Fibroblast of lung (primary cell): ENCODE results near the gene CDC42EP1. TPM values are rescaled to one million over a fixed set of nuclear protein-coding genes. Genes with fewer than 3 reads are reported as not detected.
"Not testable (repeated sequence)": the region's sequence is repeated elsewhere in the genome, so short reads cannot be mapped to it uniquely, and the experiment has no call there.

Experiments used
- DNase-seq, 2 donors: peaks; one replicate each; pipeline versions ENCODE4 v3.0.0 to v3.0.0-alpha.2; 2010; ENCODE audit warnings: low read depth in 2 of 2
- H2AFZ ChIP-seq: 2 replicates; pipeline ENCODE4 v1.5.1; 2012; ENCODE audit warnings: low read length, control low read depth, inconsistent platforms
- H3K27ac ChIP-seq: 2 replicates; pipeline ENCODE4 v1.5.1; 2011; ENCODE audit warnings: low read length, control low read depth; ENCODE audit not compliant: insufficient read depth
- H3K27me3 ChIP-seq: 2 replicates; pipeline ENCODE4 v1.5.1; 2011; ENCODE audit warnings: mild to moderate bottlenecking, low read length; ENCODE audit not compliant: control insufficient read depth, insufficient read depth
- H3K36me3 ChIP-seq: 2 replicates; pipeline ENCODE4 v1.5.1; 2011; ENCODE audit warnings: low read length; ENCODE audit not compliant: control insufficient read depth, insufficient read depth
- H3K4me1 ChIP-seq: 2 replicates; pipeline ENCODE4 v1.5.1; 2011; ENCODE audit warnings: low read length; ENCODE audit not compliant: control insufficient read depth, insufficient read depth; ENCODE audit errors: extremely low read depth
- H3K4me2 ChIP-seq: 2 replicates; pipeline ENCODE4 v1.5.1; 2011; ENCODE audit warnings: low read length, control low read depth; ENCODE audit not compliant: insufficient read depth; ENCODE audit errors: extremely low read depth
- H3K4me3 ChIP-seq, 4 experiments: fragments of 200-600 bp in 1 of 4; sonication (generic) in 1 of 4; replicated peaks in 1 of 4; 2 replicates each; pipeline ENCODE4 v1.5.1; 2011 to 2016; ENCODE audit warnings: low read length in 4 of 4, low read depth in 3 of 4, mild to moderate bottlenecking in 3 of 4, control low read depth in 2 of 4, inconsistent platforms in 1 of 4, mixed read lengths in 1 of 4; ENCODE audit not compliant: insufficient read depth in 1 of 4; ENCODE audit errors: control extremely low read depth in 1 of 4
- H3K79me2 ChIP-seq: 2 replicates; pipeline ENCODE4 v1.5.1; 2012; ENCODE audit warnings: mild to moderate bottlenecking, low read length, inconsistent platforms; ENCODE audit not compliant: control insufficient read depth, insufficient read depth
- H3K9ac ChIP-seq: 2 replicates; pipeline ENCODE4 v1.5.1; 2011; ENCODE audit warnings: mild to moderate bottlenecking, low read length, control low read depth; ENCODE audit not compliant: insufficient read depth
- H3K9me3 ChIP-seq: 2 replicates; pipeline ENCODE4 v1.5.1; 2012; ENCODE audit warnings: low read depth, low read length; ENCODE audit not compliant: control insufficient read depth, insufficient read depth
- H4K20me1 ChIP-seq: 2 replicates; pipeline ENCODE4 v1.5.1; 2011; ENCODE audit warnings: low read length; ENCODE audit not compliant: control insufficient read depth, insufficient read depth; ENCODE audit errors: extremely low read depth
- EZH2 ChIP-seq: IDR thresholded peaks from 2 replicates; pipeline ENCODE4 v1.5.1; 2012; ENCODE audit warnings: low read length, control low read depth, mild to moderate bottlenecking; ENCODE audit errors: missing control alignments
- polyA plus RNA-seq, 2 donors: library from polyadenylated mRNA; depleted of rRNA in 1 of 2; stranded (reverse) in 1 of 2; unstranded in 1 of 2; fragments of >200 nt; gene quantifications; 2 replicates each; pipeline ENCODE4 v1.2.1, GENCODE V29; 2011 to 2012; ENCODE audit warnings: missing spikeins in 1 of 2
- total RNA-seq: library from RNA; depleted of rRNA; stranded (reverse); fragments of >200 nt; gene quantifications from 2 replicates; pipeline ENCODE4 v1.2.1, GENCODE V29; 2014
- TF ChIP-seq, protein P1 (sequence below), 2 donors: IDR thresholded peaks in 1 of 2; conservative IDR thresholded peaks in 1 of 2; 1 replicate in 1 of 2; 2 replicates in 1 of 2; pipeline ENCODE4 v1.5.1; 2011 to 2012; ENCODE audit warnings: low read length in 2 of 2, control low read depth in 1 of 2, inconsistent platforms in 1 of 2, low read depth in 1 of 2, mild to moderate bottlenecking in 1 of 2

Gene CDC42EP1
- total and polyA plus RNA-seq, 2 donors (not counting 1 experiment from before 2014, with no cell fraction given), result 10.4 to 17.2 TPM

DNA sequence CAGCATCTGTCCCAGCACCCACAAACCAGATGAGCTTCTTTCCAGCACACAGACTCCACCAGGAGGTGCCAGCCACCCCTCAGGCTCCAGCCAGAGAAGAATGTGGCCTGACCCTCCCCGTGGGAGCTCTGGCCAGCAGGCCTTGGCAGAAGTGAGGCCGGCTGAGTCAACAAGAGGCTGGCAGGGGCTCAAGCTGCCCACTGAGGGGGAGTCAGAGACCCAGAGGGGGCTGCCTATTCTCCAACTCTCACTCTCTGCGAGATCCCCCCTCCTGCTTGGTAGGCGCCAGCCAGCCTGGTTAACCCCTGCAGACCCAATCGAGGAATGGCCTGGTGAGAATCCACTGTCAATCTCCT, 10.6 kb upstream of the CDC42EP1 start:
- no peak overlapping the region for H3K9ac ChIP-seq
- H3K9me3 ChIP-seq, result no peaks in the 10 kb centered on the region
- H4K20me1 ChIP-seq, result no peaks in the 10 kb centered on the region
- no peak overlapping the region for H2AFZ ChIP-seq
- peak; percentile 54 to 74 for DNase-seq
- no peaks in the 10 kb centered on the region for H3K79me2 ChIP-seq
- peaks cover 33% of the 10 kb centered on the region for H3K4me1 ChIP-seq
- no peak for TF ChIP-seq EZH2
- TF ChIP-seq, protein P1, sequence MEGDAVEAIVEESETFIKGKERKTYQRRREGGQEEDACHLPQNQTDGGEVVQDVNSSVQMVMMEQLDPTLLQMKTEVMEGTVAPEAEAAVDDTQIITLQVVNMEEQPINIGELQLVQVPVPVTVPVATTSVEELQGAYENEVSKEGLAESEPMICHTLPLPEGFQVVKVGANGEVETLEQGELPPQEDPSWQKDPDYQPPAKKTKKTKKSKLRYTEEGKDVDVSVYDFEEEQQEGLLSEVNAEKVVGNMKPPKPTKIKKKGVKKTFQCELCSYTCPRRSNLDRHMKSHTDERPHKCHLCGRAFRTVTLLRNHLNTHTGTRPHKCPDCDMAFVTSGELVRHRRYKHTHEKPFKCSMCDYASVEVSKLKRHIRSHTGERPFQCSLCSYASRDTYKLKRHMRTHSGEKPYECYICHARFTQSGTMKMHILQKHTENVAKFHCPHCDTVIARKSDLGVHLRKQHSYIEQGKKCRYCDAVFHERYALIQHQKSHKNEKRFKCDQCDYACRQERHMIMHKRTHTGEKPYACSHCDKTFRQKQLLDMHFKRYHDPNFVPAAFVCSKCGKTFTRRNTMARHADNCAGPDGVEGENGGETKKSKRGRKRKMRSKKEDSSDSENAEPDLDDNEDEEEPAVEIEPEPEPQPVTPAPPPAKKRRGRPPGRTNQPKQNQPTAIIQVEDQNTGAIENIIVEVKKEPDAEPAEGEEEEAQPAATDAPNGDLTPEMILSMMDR (conservative IDR thresholded peaks at IDR 0.05 in 1 of 2, IDR thresholded peaks at IDR 0.05 in 1 of 2; ENCODE audit: low read depth in 1 of 2, low read length in 2 of 2), result peak; percentile 41 to 57
- no peak overlapping the region for H3K27ac ChIP-seq
- H3K4me2 ChIP-seq, result no peak overlapping the region
- H3K4me3 ChIP-seq, result no peak overlapping the region
- H3K36me3 ChIP-seq, result no peaks in the 10 kb centered on the region
- no peaks in the 10 kb centered on the region for H3K27me3 ChIP-seq

DNA sequence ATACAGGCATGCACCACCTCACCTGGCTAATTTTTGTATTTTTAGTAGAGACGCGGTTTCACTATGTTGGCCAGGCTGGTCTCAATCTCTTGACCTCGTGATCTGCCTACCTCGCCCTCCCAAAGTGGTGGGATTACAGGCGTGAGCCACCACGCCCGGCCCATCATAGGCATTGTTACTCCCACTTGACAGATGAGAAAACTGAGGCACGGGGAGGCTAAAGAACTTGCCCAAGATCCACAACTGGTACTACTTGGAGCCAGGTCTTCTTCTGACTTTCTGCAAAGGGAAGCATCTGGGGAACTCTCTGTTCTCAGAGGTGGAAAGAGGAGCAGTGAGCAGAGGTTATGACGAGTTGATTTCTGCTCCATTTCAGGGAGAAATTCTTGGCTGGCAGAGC, 9.4 kb upstream of the CDC42EP1 start:
- not testable (repeated sequence) for H3K9ac ChIP-seq, H2AFZ ChIP-seq, H3K4me3 ChIP-seq, H3K9me3 ChIP-seq, H3K79me2 ChIP-seq, H3K4me2 ChIP-seq, H3K27me3 ChIP-seq, H4K20me1 ChIP-seq, DNase-seq, H3K27ac ChIP-seq, H3K36me3 ChIP-seq
- H3K4me1 ChIP-seq, result peaks cover 27% of the 10 kb centered on the region

DNA sequence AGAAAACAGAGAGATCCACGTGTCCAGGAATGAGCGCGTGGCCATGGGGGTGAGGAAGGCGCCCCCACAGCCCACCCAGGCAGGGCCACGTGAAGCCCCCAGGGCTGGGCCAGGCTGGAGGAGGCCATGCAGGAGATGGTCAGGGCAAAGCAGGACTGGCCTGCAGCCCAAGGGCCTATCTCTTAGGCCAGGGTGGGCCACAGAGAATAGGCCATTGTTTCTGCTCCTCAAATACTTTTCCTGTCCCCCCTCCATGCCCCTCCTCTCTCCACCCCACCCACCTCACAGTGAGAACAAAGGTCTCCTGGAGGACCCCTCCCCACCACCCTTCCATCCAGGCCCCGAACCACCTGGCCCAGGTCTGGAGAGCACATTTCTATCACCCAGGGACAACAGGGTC, 8.3 kb upstream of the CDC42EP1 start:
- peaks cover 24% of the 10 kb centered on the region for H3K4me1 ChIP-seq
- H3K4me2 ChIP-seq, result no peak overlapping the region
- no peak overlapping the region for H3K4me3 ChIP-seq
- H3K9me3 ChIP-seq, result no peaks in the 10 kb centered on the region
- H3K27me3 ChIP-seq, result no peaks in the 10 kb centered on the region
- H4K20me1 ChIP-seq, result no peaks in the 10 kb centered on the region
- H3K27ac ChIP-seq, result no peak overlapping the region
- peak overlapping the region; percentile 6 for H3K9ac ChIP-seq
- no peaks in the 10 kb centered on the region for H3K79me2 ChIP-seq
- DNase-seq, result no peak
- TF ChIP-seq EZH2, result no peak
- TF ChIP-seq, protein P1 (conservative IDR thresholded peaks at IDR 0.05 in 1 of 2, IDR thresholded peaks at IDR 0.05 in 1 of 2; ENCODE audit: low read depth in 1 of 2, low read length in 2 of 2), result no peak
- no peaks in the 10 kb centered on the region for H3K36me3 ChIP-seq
- H2AFZ ChIP-seq, result no peak overlapping the region
